GM21528 (cell line): Measurements from ENCODE around the gene CYP4F12.

Experiments
- ATAC-seq: cut with Tn5 transposase; IDR thresholded peaks from one replicate; pipeline ENCODE4 v1.9.1; 2021; ENCODE audit warnings: mild to moderate bottlenecking, moderate library complexity; ENCODE audit not compliant: unreplicated experiment, low FRiP score

CYP4F12 gene

GRCh38 chr19:15701757-15702533 lies 29.1 kb downstream of the CYP4F12 start:
- ATAC-seq = no peak

- no peak for ATAC-seq
Observed at GRCh38 chr19:15702534-15702930, 29.6 kb downstream of the CYP4F12 start.

- no peak for ATAC-seq
Observed at GRCh38 chr19:15714638-15715037, 41.8 kb downstream of the CYP4F12 start.

GRCh38 chr19:15715642-15716041 lies 42.8 kb downstream of the CYP4F12 start:
- ATAC-seq = no peak

GRCh38 chr19:15717809-15718208 lies 44.9 kb downstream of the CYP4F12 start:
- no peak for ATAC-seq

- no peak for ATAC-seq
Observed at GRCh38 chr19:15721268-15721667, 48.4 kb downstream of the CYP4F12 start.

GRCh38 chr19:15722956-15723355 lies 50.1 kb downstream of the CYP4F12 start:
- ATAC-seq = no peak

- no peak for ATAC-seq
Observed at GRCh38 chr19:15727724-15728123, 54.8 kb downstream of the CYP4F12 start, which contains the start of gene OR10H2. Gene OR10H2, plus strand, starts transcription at chr19:15728024. Its CDS starts 20 bp downstream, at chr19:15728044.

- no peak for ATAC-seq
Observed at GRCh38 chr19:15730538-15730937, 57.7 kb downstream of the CYP4F12 start.

GRCh38 chr19:15732388-15732787 lies 59.5 kb downstream of the CYP4F12 start:
- no peak for ATAC-seq

GRCh38 chr19:15733895-15734294 lies 61.0 kb downstream of the CYP4F12 start:
- ATAC-seq = no peak

GRCh38 chr19:15737722-15738121 lies 64.8 kb downstream of the CYP4F12 start, which contains the start of gene OR10H3:
Gene OR10H3, plus strand, starts transcription at chr19:15737985. Its CDS starts 3,408 bp downstream, at chr19:15741393.
- ATAC-seq = no peak

- no peak for ATAC-seq
Observed at GRCh38 chr19:15740785-15741184, 67.9 kb downstream of the CYP4F12 start.
